ENCODE measurements around the gene OGFOD1. TPM values are rescaled to one million over a fixed set of nuclear protein-coding genes. Genes with fewer than 3 reads are reported as not detected.

The OGFOD1 gene
- total RNA-seq, 1 donor from 2014 or later = 75.8 TPM

- no peaks in the 10 kb centered on the region for H3K27me3 ChIP-seq (ENCODE audit: control insufficient read depth, insufficient read depth, low read length)
- no peaks in the 10 kb centered on the region for H3K36me3 ChIP-seq (ENCODE audit: control insufficient read depth, insufficient read depth, low read length)
- DNase-seq (ENCODE audit: low read depth) = no peak
- no peak overlapping the region for H3K4me3 ChIP-seq (ENCODE audit: low read depth, low read length)
- no peak for TF ChIP-seq CTCF (IDR thresholded peaks at IDR 0.05; ENCODE audit: insufficient read depth, low read length, poor library complexity, severe bottlenecking)
Measured at GRCh38 chr16:56505181-56505580, 53.8 kb downstream of the OGFOD1 start.

GRCh38 chr16:56506941-56507340, 55.6 kb downstream of the OGFOD1 start:
- no peak overlapping the region for H3K4me3 ChIP-seq (ENCODE audit: low read depth, low read length)
- TF ChIP-seq CTCF (IDR thresholded peaks at IDR 0.05; ENCODE audit: insufficient read depth, low read length, poor library complexity, severe bottlenecking) = no peak
- no peaks in the 10 kb centered on the region for H3K27me3 ChIP-seq (ENCODE audit: control insufficient read depth, insufficient read depth, low read length)
- H3K36me3 ChIP-seq (ENCODE audit: control insufficient read depth, insufficient read depth, low read length) = no peaks in the 10 kb centered on the region
- no peak for DNase-seq (ENCODE audit: low read depth)

- no peak for DNase-seq (ENCODE audit: low read depth)
- Histone ChIP-seq H3K36me3 (ENCODE audit: control insufficient read depth, insufficient read depth, low read length) (no peaks in the 10 kb centered on the region), H3K4me3 (ENCODE audit: low read depth, low read length) (no peak overlapping the region), H3K27me3 (ENCODE audit: control insufficient read depth, insufficient read depth, low read length) (no peaks in the 10 kb centered on the region)
- TF ChIP-seq CTCF (IDR thresholded peaks at IDR 0.05; ENCODE audit: insufficient read depth, low read length, poor library complexity, severe bottlenecking) = no peak
Measured at GRCh38 chr16:56510544-56510943, 59.2 kb downstream of the OGFOD1 start.

- TF ChIP-seq CTCF (IDR thresholded peaks at IDR 0.05; ENCODE audit: insufficient read depth, low read length, poor library complexity, severe bottlenecking) = no peak
- DNase-seq (ENCODE audit: low read depth) = no peak
- no peak overlapping the region for H3K4me3 ChIP-seq (ENCODE audit: low read depth, low read length)
- no peaks in the 10 kb centered on the region for H3K27me3 ChIP-seq (ENCODE audit: control insufficient read depth, insufficient read depth, low read length)
- no peaks in the 10 kb centered on the region for H3K36me3 ChIP-seq (ENCODE audit: control insufficient read depth, insufficient read depth, low read length)
Measured at GRCh38 chr16:56512025-56512424, 60.7 kb downstream of the OGFOD1 start.

GRCh38 chr16:56513091-56513490, 61.7 kb downstream of the OGFOD1 start:
- Histone ChIP-seq H3K36me3 (ENCODE audit: control insufficient read depth, insufficient read depth, low read length) (no peaks in the 10 kb centered on the region), H3K4me3 (ENCODE audit: low read depth, low read length) (no peak overlapping the region), H3K27me3 (ENCODE audit: control insufficient read depth, insufficient read depth, low read length) (no peaks in the 10 kb centered on the region)
- DNase-seq (ENCODE audit: low read depth) = no peak
- no peak for TF ChIP-seq CTCF (IDR thresholded peaks at IDR 0.05; ENCODE audit: insufficient read depth, low read length, poor library complexity, severe bottlenecking)

- Histone ChIP-seq H3K27me3 (ENCODE audit: control insufficient read depth, insufficient read depth, low read length) (no peaks in the 10 kb centered on the region), H3K36me3 (ENCODE audit: control insufficient read depth, insufficient read depth, low read length) (no peaks in the 10 kb centered on the region), H3K4me3 (ENCODE audit: low read depth, low read length) (no peak overlapping the region)
- peak; percentile 29 for DNase-seq (ENCODE audit: low read depth)
- TF ChIP-seq CTCF (IDR thresholded peaks at IDR 0.05; ENCODE audit: insufficient read depth, low read length, poor library complexity, severe bottlenecking) = peak; percentile 72
Measured at GRCh38 chr16:56513972-56514371, 62.6 kb downstream of the OGFOD1 start.
